GM12878 (cell line): ENCODE data around the gene TTC4. TPM values are rescaled to one million over a fixed set of nuclear protein-coding genes. Genes with fewer than 3 reads are reported as not detected.

Source experiments
- ATAC-seq: fragments of 200-7000 bp; cut with Tn5 transposase; 3 replicates; pipeline ENCODE4 v1.9.1; 2020; ENCODE audit warnings: mild to moderate bottlenecking, moderate library complexity
- BruUV-seq: library from RNA; stranded (reverse); fragments of 400-500 nt; replicated peaks from 2 replicates; lab custom pipeline; 2021; lab: Mats Ljungman, UMichigan
- CTCF ChIA-PET: fragments of 300-600 bp; sonication (Branson Sonifier 250); formaldehyde crosslinking; extraction: SDS; loops from one replicate; lab custom pipeline; 2021; ENCODE audit warnings: inconsistent platforms; lab: Yijun Ruan, JAX
- POLR2A ChIA-PET: fragments of 350-600 bp; formaldehyde crosslinking; extraction: SDS; loops from one replicate; lab custom pipeline; 2021; ENCODE audit warnings: inconsistent platforms; lab: Charles Lee
- RAD21 ChIA-PET: fragments of 300-600 bp; sonication (Branson Sonifier 250); formaldehyde crosslinking; loops from one replicate; lab custom pipeline; 2023; ENCODE audit warnings: antibody characterized with exemption; ENCODE audit not compliant: unreplicated experiment; lab: Charles Lee
- SMC1A ChIA-PET: fragments of 300-600 bp; sonication (Branson Sonifier 250); formaldehyde crosslinking; loops from one replicate; lab custom pipeline; 2023; ENCODE audit not compliant: unreplicated experiment, uncharacterized antibody; lab: Charles Lee
- DNase-seq: peaks from one replicate; pipeline ENCODE4 v3.0.0-alpha.2; 2011; ENCODE audit warnings: low read depth, low spot score
- FAIRE-seq: peaks from 3 replicates; lab custom pipeline; 2011; peaks lifted over from hg19 to GRCh38; lab: Jason Lieb, UNC
- H2AFZ ChIP-seq: 2 replicates; pipeline ENCODE4 v1.6.0; 2011; ENCODE audit warnings: low read depth, low read length, control low read depth; ENCODE audit not compliant: control insufficient read depth
- H3K27ac ChIP-seq: 2 replicates; pipeline ENCODE4 v1.5.1; 2011; ENCODE audit warnings: control low read depth; ENCODE audit not compliant: control insufficient read depth, insufficient read depth
- H3K27me3 ChIP-seq, 2 experiments: replicated peaks in 1 of 2; 2 replicates each; pipeline versions ENCODE4 v1.6.0 to v1.6.1; 2011; ENCODE audit warnings: low read length in 1 of 2; ENCODE audit not compliant: control insufficient read depth in 2 of 2, insufficient read depth in 2 of 2
- H3K36me3 ChIP-seq, 2 experiments: 2 replicates each; pipeline ENCODE4 v1.5.1; 2011; ENCODE audit warnings: low read length in 1 of 2; ENCODE audit not compliant: control insufficient read depth in 2 of 2, insufficient read depth in 2 of 2
- H3K4me1 ChIP-seq: 2 replicates; pipeline ENCODE4 v1.6.1; 2011; ENCODE audit warnings: mild to moderate bottlenecking, low read length, moderate library complexity, mixed read lengths; ENCODE audit not compliant: control insufficient read depth, insufficient read depth
- H3K4me2 ChIP-seq: 2 replicates; pipeline ENCODE4 v1.6.0; 2011; ENCODE audit warnings: control low read depth; ENCODE audit not compliant: control insufficient read depth, insufficient read depth
- H3K4me3 ChIP-seq: fragments of 200-600 bp; sonication (generic); 2 replicates; pipeline ENCODE4 v1.5.1; 2016
- H3K79me2 ChIP-seq: 2 replicates; pipeline ENCODE4 v1.6.0; 2011; ENCODE audit warnings: low read length; ENCODE audit not compliant: control insufficient read depth, insufficient read depth
- H3K9ac ChIP-seq: 2 replicates; pipeline ENCODE4 v1.8.0; 2011; ENCODE audit warnings: low read length, control low read depth, mixed read lengths; ENCODE audit not compliant: control insufficient read depth, insufficient read depth
- H3K9me3 ChIP-seq: replicated peaks from 3 replicates; pipeline ENCODE4 v1.5.1; 2011; ENCODE audit warnings: mild to moderate bottlenecking, low read length; ENCODE audit not compliant: control insufficient read depth, insufficient read depth
- H4K20me1 ChIP-seq: 2 replicates; pipeline ENCODE4 v1.6.0; 2011; ENCODE audit not compliant: control insufficient read depth, insufficient read depth
- BHLHE40 ChIP-seq, 2 experiments: fragments of 450-650 bp in 1 of 2; IDR thresholded peaks; 2 replicates each; pipeline ENCODE4 v1.6.1; 2011 to 2017; ENCODE audit warnings: low read depth in 2 of 2, borderline replicate concordance in 1 of 2, improper control_type of control experiment in 1 of 2, low read length in 1 of 2, mild to moderate bottlenecking in 1 of 2
- BMI1 ChIP-seq: fragments of 450-650 bp; IDR thresholded peaks from 2 replicates; pipeline ENCODE4 v1.6.1; 2016; ENCODE audit warnings: mild to moderate bottlenecking, moderate library complexity, borderline replicate concordance
- HDAC2 ChIP-seq: fragments of 200-600 bp; sonication (generic); IDR thresholded peaks from 2 replicates; pipeline ENCODE4 v1.6.1; 2017
- JUNB ChIP-seq: IDR thresholded peaks from 2 replicates; pipeline ENCODE4 v1.6.1; 2016; ENCODE audit warnings: antibody characterized with exemption, mild to moderate bottlenecking
- NFIC ChIP-seq: IDR thresholded peaks from 2 replicates; pipeline ENCODE4 v1.6.1; 2012; ENCODE audit warnings: low read depth, mild to moderate bottlenecking, inconsistent platforms, low read length, moderate library complexity
- POLR2AphosphoS5 ChIP-seq: IDR thresholded peaks from 2 replicates; pipeline ENCODE4 v1.6.1; 2011; ENCODE audit warnings: mild to moderate bottlenecking, low read length, inconsistent platforms
- POU2F2 ChIP-seq: IDR thresholded peaks from 3 replicates; pipeline ENCODE4 v1.6.1; 2011; ENCODE audit warnings: low read depth, mild to moderate bottlenecking, low read length, borderline replicate concordance
- SIX5 ChIP-seq: IDR thresholded peaks from 2 replicates; pipeline ENCODE4 v1.6.1; 2011; ENCODE audit warnings: mild to moderate bottlenecking, low read depth, low read length, moderate library complexity; ENCODE audit not compliant: severe bottlenecking
- YBX1 ChIP-seq: fragments of 450-650 bp; IDR thresholded peaks from 2 replicates; pipeline ENCODE4 v1.6.1; 2016; ENCODE audit warnings: antibody characterized with exemption
- YY1 ChIP-seq: IDR thresholded peaks from 2 replicates; pipeline ENCODE4 v1.6.1; 2011; ENCODE audit warnings: low read depth, mild to moderate bottlenecking, low read length
- ZSCAN29 ChIP-seq: fragments of 450-650 bp; IDR thresholded peaks from 2 replicates; pipeline ENCODE4 v1.6.1; 2017; ENCODE audit warnings: mild to moderate bottlenecking, moderate library complexity
- WGBS: methylation state at CpG from one replicate; pipeline ENCODE4 v1.1.6; 2016; ENCODE audit warnings: low lambda C conversion rate; ENCODE audit not compliant: insufficient replicate concordance, insufficient coverage; ENCODE audit errors: missing lambda C conversion rate; 5-methylcytosine and 5-hydroxymethylcytosine counted together
- in situ Hi-C: fragments of 300-500 bp; cut with MboI; formaldehyde crosslinking; loops from 9 replicates; pipeline ENCODE4 v1.14.3; 2018; ENCODE audit warnings: mixed read lengths
- intact Hi-C: fragments of 100-400 bp; cut with micrococcal nuclease; formaldehyde crosslinking; loops from one replicate; pipeline ENCODE4 v1.14.2; 2022; ENCODE audit not compliant: unreplicated experiment
- polyA plus RNA-seq, 11 experiments: library from polyadenylated mRNA; depleted of rRNA in 4 of 11; unstranded in 6 of 11; stranded (reverse) in 5 of 11; fragments of >200 nt; fragmentation: Nextera tagmentation in 4 of 11; fragmentation: Illumina TruSeq in 1 of 11; extraction: Ambion mirVana in 4 of 11; extraction: Trizol in 1 of 11; gene quantifications; 1 replicate in 1 of 11; 2 replicates in 10 of 11; pipeline versions ENCODE4 v1.2.1 to v1.2.3, GENCODE V29; 2011 to 2016; ENCODE audit warnings: inconsistent platforms in 2 of 11, missing spikeins in 2 of 11, low read depth in 1 of 11
- total RNA-seq, 4 experiments: library from RNA; depleted of rRNA in 3 of 4; stranded (reverse); fragments of >200 nt in 3 of 4; fragmentation: Illumina TruSeq in 1 of 4; extraction: Trizol in 1 of 4; gene quantifications; 2 replicates each; pipeline versions ENCODE4 v1.2.1 to v1.2.3, GENCODE V29; 2013 to 2021
- TF ChIP-seq, protein P1 (sequence below): IDR thresholded peaks from 2 replicates; pipeline ENCODE4 v1.6.1; 2012; ENCODE audit warnings: low read length, inconsistent platforms
- TF ChIP-seq, protein P2 (sequence below): fragments of 450-650 bp; IDR thresholded peaks from 2 replicates; pipeline ENCODE4 v1.6.1; 2017; ENCODE audit warnings: mild to moderate bottlenecking
- TF ChIP-seq, protein P3 (sequence below): IDR thresholded peaks from 2 replicates; pipeline ENCODE4 v1.6.1; 2011; ENCODE audit warnings: borderline replicate concordance, low read depth, mild to moderate bottlenecking, moderate library complexity, mixed read lengths, low read length; ENCODE audit not compliant: insufficient read depth; ENCODE audit errors: extremely low read length
- TF ChIP-seq, protein P4 (sequence below): fragments of 450-650 bp; conservative IDR thresholded peaks from 2 replicates; pipeline ENCODE4 v1.6.1; 2017; ENCODE audit warnings: mild to moderate bottlenecking, moderate library complexity

Gene TTC4
- total and polyA plus RNA-seq, 10 of the 15 experiments (the other 5 are each of a cell fraction or from before 2014, with no cell fraction given), result 23.4 to 50.5 (median 36.0) TPM

DNA sequence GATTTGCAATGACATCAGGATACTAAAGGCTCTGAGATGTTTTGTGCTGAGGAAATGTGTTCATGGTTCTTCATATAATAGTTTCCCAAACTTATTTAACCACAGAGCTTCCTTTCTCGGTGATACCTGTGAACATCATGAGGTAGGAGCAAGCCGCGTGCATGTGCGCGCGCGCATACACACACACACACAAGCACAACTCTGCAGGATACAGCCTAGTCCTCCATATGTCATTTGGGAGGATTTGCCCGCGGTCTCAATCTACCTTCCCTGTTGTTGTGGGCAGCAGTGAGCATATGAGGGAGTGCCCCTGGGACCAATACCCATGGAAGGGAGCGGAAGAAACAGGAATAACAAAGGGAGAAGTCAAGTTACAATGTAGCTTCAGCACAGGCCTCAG is 12.2 kb upstream of the TTC4 start:
- H2AFZ ChIP-seq, result no peak overlapping the region
- H3K4me3 ChIP-seq, result no peak overlapping the region
- ChIA-PET SMC1A (no interaction called here), POLR2A (no interaction called here), CTCF (no interaction called here), RAD21 (no interaction called here)
- intact Hi-C loops, result no loop called here
- no peaks in the 10 kb centered on the region for H4K20me1 ChIP-seq
- DNase-seq (no peak), FAIRE-seq (no peak), ATAC-seq (no peak)
- H3K4me2 ChIP-seq, result no peak overlapping the region
- H3K27ac ChIP-seq, result no peak overlapping the region
- no peaks in the 10 kb centered on the region for H3K4me1 ChIP-seq
- BruUV-seq, result no TSS peak
- no peaks in the 10 kb centered on the region for H3K36me3 ChIP-seq
- H3K9ac ChIP-seq, result no peak overlapping the region
- in situ Hi-C loops, result no loop called here
- H3K79me2 ChIP-seq, result no peaks in the 10 kb centered on the region
- no peaks in the 10 kb centered on the region for H3K9me3 ChIP-seq
- 79% methylated on average over 10 of the region's 10 CpGs for WGBS
- H3K27me3 ChIP-seq, result no peaks in the 10 kb centered on the region; a peak in 2 of 4 replicates
- TF ChIP-seq BHLHE40 (IDR thresholded peaks at IDR 0.05; ENCODE audit: borderline replicate concordance in 1 of 2, low read depth in 2 of 2, low read length in 1 of 2), result no peak
- TF ChIP-seq, protein P1, sequence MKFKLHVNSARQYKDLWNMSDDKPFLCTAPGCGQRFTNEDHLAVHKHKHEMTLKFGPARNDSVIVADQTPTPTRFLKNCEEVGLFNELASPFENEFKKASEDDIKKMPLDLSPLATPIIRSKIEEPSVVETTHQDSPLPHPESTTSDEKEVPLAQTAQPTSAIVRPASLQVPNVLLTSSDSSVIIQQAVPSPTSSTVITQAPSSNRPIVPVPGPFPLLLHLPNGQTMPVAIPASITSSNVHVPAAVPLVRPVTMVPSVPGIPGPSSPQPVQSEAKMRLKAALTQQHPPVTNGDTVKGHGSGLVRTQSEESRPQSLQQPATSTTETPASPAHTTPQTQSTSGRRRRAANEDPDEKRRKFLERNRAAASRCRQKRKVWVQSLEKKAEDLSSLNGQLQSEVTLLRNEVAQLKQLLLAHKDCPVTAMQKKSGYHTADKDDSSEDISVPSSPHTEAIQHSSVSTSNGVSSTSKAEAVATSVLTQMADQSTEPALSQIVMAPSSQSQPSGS, result no peak
- no peak for TF ChIP-seq ZSCAN29
- no peak for TF ChIP-seq BMI1
- TF ChIP-seq, protein P2, sequence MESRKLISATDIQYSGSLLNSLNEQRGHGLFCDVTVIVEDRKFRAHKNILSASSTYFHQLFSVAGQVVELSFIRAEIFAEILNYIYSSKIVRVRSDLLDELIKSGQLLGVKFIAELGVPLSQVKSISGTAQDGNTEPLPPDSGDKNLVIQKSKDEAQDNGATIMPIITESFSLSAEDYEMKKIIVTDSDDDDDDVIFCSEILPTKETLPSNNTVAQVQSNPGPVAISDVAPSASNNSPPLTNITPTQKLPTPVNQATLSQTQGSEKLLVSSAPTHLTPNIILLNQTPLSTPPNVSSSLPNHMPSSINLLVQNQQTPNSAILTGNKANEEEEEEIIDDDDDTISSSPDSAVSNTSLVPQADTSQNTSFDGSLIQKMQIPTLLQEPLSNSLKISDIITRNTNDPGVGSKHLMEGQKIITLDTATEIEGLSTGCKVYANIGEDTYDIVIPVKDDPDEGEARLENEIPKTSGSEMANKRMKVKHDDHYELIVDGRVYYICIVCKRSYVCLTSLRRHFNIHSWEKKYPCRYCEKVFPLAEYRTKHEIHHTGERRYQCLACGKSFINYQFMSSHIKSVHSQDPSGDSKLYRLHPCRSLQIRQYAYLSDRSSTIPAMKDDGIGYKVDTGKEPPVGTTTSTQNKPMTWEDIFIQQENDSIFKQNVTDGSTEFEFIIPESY, result no peak
- TF ChIP-seq, protein P3, sequence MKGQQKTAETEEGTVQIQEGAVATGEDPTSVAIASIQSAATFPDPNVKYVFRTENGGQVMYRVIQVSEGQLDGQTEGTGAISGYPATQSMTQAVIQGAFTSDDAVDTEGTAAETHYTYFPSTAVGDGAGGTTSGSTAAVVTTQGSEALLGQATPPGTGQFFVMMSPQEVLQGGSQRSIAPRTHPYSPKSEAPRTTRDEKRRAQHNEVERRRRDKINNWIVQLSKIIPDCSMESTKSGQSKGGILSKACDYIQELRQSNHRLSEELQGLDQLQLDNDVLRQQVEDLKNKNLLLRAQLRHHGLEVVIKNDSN, result no peak
- no peak for TF ChIP-seq NFIC
- TF ChIP-seq JUNB, result no peak
- no peak for TF ChIP-seq HDAC2
- TF ChIP-seq POLR2AphosphoS5, result no peak
- TF ChIP-seq POU2F2, result no peak
- TF ChIP-seq YBX1, result no peak
- no peak for TF ChIP-seq YY1
- no peak for TF ChIP-seq SIX5
- TF ChIP-seq, protein P4, sequence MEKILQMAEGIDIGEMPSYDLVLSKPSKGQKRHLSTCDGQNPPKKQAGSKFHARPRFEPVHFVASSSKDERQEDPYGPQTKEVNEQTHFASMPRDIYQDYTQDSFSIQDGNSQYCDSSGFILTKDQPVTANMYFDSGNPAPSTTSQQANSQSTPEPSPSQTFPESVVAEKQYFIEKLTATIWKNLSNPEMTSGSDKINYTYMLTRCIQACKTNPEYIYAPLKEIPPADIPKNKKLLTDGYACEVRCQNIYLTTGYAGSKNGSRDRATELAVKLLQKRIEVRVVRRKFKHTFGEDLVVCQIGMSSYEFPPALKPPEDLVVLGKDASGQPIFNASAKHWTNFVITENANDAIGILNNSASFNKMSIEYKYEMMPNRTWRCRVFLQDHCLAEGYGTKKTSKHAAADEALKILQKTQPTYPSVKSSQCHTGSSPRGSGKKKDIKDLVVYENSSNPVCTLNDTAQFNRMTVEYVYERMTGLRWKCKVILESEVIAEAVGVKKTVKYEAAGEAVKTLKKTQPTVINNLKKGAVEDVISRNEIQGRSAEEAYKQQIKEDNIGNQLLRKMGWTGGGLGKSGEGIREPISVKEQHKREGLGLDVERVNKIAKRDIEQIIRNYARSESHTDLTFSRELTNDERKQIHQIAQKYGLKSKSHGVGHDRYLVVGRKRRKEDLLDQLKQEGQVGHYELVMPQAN, result no peak
